GM19025 (cell line): ENCODE data around the gene RHEBL1.

Experiments used
- ATAC-seq: cut with Tn5 transposase; IDR thresholded peaks from one replicate; pipeline ENCODE4 v1.9.1; 2021; ENCODE audit warnings: mild to moderate bottlenecking, low read depth, moderate library complexity; ENCODE audit not compliant: unreplicated experiment

Gene RHEBL1

DNA sequence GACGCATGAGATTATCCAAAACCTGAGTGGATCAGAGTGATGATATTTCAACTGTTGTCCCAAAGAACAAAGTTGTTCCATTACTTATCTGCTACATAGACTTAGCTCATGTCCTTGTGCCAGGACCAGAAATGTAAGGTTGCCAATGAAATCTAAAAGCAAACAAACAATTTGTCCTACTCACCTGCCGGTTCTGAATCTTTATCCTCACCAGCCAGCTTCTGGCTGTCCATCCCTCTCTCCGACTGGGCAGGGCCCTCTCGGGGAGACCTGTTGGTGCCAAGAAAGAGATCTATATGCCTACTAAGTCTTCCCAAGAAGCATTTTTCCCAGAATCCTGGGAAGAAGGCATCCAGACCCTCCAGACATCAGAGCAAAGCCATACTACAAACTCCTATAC, 14.7 kb downstream of the RHEBL1 start:
- ATAC-seq = no peak

DNA sequence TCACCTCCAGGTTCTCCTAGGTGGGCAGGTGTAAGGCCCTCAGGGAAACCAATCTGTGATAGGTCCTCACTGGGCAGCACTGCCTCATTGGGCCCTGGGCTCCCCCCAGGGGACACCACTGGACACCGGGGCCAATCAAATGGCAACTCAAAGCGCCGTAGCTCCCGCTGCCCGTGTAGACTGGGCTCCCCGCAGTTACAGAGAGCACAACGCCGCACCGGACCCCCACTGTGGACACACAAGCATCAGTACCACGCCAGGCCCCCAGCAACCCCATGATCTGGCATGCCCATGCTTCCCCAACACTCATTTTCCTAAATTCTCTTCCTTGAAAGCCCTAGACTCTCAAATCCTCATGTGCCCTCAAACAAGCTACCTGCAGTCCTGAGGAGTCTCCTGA, 15.3 kb downstream of the RHEBL1 start:
- ATAC-seq = no peak

DNA sequence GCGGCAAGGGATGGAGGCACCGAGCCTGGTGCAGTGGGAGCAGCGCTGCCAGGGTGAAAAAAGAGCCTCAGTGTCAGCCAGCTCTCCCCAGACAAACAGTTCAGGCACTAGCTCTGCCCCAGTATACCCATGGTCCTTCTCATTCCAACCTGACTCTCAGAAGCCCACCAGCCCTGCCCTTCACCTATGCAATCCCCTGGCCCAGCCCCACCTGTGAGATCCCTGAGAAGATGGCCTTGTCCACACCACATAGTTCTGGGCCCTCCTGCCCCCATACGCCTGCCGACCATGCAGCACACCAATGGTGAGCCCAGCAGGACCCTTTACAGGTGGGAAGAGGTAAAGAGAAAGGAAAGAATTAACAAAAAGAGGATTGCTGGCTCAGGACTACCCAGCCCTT, 15.7 kb downstream of the RHEBL1 start:
- ATAC-seq = no peak

DNA sequence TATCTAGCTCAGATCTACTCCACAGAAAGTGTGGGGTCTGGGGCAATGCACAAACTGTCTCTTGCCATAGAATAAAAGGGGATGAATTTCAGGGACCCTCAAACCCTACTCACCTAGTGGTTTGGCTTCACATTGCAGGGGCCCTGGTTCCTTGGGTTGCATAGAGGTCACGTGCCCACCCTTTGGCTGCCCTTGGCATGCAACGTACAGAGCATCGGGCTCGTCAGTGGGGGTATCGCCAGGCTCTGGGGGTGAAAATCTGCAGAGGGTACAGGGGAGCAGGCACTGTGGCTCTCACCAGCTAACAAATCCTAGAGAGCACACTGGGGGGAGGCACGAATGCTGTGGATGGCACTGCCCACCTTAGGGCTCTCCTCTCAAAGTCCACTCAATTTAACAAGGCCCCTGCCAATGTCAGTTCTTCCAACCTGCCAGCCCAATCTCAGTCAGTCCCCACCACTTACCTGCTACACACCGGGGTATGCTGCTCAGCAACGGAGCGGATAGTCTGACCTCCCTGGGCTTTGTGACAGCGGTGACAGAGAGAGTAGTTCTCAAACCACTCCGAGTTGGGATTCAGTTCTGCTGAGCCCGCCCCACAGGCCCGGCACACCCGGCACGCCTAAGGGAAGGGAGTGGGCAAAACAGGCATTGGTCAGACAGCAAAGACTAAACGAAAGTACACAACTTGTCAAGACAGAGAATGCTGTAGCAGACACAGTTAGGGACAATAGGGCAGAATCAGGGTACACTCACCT, 17.1 kb downstream of the RHEBL1 start:
- ATAC-seq = no peak

DNA sequence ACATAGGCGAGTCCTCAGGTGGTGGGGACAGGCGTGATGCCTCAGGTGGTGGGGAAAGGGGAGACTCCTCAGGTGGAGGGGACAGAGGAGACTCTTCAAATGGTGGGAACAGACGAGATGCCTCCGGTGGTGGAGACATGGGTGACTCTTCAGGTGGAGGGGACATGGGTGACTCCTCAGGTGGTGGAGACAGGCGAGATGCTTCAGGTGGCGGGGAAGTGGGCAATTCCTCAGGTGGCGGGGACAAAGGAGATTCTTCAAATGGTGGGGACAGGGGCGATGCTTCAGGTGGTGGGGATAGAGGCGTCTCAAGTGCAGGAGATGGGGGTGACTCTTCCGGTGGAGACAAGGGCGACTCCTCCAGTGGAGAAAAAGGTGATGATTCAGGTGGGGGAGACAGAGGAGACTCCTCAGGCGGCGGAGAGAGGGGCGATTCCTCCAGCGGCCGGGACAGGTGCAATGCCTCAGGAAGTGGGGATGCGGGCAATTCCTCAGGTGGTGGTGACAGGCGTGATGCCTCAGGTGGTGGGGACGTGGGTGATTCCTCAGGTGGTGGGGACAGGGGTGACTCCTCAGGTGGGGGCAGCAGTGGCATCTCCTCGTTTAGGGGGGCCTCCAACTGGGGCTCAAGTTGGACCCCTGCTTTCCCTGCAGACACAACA, 17.9 kb downstream of the RHEBL1 start:
- ATAC-seq = no peak

DNA sequence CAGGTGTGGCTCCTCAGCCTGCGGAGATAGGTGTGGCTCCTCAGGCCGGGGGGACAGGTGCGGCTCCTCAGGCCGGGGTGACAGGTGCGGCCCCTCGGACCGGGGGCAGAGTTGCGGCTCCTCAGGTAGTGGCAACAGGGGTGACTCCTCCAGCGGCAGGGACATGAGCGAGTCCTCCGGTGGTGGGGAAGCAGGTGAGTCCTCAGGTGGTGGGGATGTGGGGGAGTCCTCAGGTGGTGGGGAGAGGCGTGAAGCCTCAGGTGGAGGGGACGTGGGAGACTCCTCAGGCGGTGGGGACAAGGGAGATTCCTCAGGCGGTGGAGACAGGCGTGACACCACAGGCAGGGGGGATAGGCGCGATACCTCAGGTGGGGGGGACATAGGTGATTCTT, 18.4 kb downstream of the RHEBL1 start:
- no peak for ATAC-seq

DNA sequence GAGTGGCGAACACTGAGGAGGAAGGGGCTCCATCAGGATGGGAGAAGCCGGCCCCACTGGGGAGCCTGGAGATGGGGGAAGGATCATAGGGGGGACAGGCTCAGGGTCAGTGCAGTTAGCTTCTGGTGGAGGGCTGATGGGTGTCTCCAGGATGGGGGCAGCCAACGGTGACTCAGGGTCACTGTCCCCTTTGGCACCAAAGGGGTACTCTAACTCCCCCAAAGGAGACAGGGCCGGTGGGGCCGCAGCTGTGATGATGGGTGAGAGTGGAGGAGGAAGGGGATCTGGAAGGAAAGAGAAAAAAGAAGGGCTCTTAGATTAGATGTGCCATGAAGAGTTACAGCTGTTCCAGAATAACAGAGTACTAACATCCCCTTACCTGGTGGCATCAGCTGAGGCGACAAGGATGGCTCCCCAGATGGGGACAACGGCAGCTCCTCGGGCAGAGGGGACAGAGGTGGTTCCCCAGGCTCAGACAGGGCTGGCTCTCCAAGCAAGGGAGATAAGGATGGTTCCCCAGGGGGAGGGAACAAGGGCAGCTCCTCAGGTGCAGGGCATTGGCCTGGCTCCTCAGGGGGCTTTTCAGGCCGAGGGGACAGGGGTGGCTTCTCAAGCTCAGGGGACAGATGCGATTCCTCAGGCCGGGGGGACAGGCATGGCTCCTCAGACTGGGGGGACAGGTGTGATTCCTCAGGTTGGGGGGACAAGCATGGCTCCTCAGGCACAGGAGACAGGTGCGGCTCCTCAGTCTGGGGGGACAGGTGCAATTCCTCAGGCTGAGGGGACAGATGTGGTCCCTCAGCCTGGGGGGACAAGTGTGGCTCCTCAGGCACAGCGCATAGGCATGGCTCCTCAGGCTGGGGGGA, 19.0 kb downstream of the RHEBL1 start:
- ATAC-seq = no peak

DNA sequence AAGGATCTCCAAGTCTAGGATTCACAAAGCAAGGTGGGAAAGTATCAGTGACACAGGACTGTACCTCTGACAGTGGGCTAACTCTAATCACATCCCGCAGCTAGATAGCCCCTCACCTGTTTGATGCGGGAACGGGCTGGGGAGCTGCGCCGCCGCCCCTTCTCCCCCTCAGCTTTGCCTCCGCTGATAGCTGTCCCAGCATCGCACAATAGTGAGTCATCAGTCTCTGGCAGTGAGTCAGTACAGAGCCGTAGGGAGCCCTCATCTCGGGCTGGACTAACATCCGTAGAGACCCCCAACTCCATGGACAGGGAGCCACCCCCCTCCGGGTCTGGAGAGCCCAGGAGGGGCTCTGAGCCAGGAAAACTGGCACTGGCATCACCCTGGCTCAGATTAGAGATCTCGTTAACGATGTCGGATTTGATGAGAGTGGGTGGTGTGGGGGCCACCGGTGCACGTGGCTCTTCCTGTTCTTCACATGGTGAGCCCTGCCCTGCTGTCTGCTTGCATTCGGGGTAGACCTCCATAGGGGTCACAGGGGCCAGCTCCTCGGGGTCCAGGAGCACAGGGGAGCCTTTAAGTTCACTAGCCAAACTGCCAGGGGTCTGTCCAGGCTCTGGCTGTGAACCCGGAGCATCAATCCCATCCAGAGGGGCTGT, 20.1 kb downstream of the RHEBL1 start:
- no peak for ATAC-seq

DNA sequence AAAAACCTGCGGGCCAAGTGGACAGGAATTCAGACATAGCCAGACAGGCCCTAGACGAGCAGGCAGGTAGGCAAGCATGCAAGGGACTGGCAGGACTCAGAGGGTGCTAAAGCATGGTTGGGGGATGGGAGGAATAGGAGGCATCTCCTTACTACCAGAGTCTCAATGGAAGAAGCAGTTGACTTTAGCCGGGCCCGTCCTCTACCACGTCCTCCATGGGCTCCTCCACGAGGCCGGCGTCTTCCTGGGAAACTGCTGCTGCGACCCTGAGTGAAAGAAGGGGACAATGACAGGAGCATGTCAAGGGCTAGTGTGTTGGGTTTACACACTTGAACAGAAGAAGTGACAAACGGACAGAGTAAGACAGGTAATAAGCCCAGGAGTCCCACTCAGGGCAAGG, 20.8 kb downstream of the RHEBL1 start:
- no peak for ATAC-seq

DNA sequence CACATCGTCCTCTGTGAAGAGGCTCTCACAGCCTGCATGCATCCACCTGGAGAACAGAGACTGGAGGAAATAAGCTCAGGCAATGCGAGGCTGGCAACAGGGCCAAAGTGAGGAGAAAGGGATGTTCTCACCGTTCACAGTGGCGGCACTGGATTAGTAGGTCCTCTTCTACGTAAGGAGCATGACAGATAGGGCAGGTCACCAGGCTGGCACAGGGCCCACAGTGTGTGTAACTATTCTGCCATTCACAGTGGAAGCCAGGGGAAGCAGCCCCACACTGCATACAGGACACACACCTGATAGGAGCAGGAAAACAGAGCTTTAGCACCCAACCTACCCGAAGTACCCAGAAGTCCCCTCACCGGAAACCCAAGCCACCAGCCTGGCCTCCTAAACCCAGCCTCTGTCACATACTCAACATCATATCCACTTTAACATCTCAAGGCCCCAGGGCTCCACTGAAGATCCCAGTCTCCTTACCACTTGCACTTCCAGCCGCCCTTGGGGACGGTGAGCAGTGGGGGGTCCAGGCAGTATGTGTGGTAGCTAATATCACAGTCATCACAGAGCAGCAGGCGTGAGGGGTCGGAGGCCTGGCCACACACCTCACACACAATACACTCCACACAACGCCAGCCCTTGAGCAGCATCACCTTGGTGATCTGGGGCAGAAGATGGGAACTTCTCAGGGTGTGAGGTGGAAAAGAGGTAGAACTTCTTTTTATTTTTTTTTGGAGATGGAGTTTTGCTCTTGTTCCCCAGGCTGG, 23.5 kb downstream of the RHEBL1 start:
- ATAC-seq = no peak

DNA sequence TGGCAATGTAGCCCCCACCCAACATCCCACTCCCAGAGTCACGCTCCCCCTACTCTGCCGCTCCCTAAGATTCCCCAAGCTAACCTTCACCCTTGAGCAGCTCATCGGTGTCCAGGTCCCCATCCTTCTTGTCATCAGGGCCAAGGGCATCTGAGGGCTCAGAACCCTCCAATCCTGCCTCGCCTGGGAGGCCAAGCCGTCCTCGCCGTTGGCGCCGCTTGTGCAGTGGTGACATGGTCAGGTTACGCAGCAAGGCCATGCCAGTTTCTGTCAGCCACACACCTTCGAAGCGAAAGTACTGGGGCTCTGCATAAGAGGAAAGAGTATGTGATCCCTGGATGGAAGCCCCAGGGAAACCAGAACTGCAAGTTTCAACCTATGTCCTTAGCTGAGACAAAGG, 25.1 kb downstream of the RHEBL1 start:
- no peak for ATAC-seq

DNA sequence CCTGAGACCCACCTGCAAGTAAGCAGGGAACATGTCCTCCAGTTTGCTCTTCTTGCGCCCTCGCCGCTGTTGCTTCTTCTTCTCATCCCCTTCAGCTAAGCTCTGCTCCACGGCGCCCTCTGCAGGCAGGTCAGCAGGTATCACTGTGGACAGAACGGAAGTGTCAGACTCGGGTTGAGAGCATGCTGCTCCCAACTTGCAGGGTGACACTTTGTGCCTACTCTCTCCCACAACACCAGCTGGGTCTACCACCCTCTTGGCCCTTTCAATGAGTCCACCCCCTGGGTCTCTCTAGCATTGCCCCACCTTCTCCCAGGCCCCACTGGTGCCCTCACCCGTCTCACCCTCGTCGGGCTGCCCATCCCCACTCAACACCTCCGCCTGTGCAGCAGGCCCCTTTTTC, 25.9 kb downstream of the RHEBL1 start:
- ATAC-seq = no peak

DNA sequence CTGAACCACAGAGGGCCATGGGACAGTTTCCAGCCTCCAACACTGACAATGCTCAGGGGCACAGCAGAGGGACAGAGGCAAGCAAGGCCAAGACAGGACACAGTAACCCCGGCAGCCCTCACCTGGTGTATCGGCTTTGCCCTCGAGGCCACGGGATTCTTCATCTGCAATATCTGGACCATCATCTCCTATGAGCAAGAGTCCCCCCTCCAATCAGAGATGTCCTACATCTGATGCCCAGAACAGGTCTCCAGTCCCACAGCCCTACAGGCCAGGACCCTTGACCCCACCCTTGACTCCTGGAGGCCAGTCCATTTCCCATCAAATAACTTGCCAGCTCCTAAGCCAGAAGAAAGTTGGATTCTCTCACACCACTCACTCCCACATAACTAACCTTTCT, 26.5 kb downstream of the RHEBL1 start:
- ATAC-seq = no peak

DNA sequence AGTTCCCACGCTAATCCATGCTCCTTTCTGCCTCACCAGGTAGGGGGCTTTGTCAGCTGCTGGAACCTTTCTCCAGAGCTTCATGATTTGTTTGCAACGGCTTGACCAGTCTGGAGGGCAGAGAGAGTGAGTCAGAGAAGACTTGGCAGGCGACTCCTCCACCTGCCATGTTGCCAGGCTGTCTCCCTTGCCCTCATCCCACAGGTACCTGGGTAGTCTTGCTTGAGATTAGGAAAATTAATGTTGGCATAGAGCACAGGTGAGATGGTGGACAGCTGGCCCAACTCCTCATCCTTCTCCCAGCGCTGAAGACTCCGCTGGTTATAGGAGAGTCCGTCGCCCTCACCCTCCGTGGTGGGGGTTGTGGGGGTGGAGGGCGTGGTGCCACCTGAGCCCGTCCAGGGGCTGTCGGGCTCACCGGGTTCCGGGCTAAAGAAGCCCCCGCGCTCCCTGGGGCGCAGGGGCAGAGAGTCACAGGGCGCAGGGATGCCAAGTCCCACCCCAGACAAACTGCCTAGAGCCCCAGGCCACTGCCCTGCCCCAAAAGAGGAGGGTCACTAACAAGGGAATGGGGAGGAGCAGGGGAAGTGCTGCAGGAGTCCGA, 27.8 kb downstream of the RHEBL1 start:
- no peak for ATAC-seq

DNA sequence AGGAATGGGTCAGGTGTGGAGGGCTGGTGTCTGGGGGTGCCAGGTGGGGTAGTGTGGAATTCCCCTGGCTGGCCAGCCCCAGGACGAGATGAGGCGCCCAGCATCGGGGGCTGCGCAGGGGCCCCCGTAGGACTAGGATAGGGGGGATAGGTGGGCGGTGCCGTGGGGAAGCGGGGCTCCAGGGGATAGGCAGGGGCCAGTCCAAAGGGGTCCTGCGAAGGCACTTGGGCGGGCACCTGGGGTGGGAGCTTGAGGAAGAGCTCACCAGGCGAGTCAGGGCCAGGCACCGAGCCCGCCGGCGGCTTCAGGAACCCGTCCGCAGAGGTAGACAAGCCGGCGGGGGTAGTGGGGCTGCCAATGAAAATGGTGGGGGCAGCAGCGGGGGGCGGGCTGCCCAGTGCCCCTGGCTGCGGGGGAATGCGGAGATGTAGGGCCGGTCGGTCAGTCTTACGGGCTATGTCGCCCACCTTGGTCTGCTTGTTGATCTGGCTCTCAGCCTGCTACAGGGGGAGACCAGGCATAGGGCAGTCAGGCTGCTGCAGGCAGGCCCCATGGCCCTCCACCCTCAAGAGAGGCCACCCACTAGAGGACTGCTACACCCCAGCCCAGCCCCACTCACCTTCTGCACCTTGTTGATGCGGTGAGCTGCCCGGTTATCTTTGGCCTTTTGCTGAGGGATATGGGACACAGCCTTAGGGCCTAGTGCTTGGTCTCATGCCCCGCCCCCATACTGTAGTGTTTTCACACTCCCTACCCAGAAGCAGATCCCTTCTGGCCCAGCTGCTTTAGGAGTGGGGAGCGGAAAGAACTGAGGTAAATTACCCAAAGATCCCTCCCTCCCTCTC, 28.5 kb downstream of the RHEBL1 start:
- no peak for ATAC-seq

DNA sequence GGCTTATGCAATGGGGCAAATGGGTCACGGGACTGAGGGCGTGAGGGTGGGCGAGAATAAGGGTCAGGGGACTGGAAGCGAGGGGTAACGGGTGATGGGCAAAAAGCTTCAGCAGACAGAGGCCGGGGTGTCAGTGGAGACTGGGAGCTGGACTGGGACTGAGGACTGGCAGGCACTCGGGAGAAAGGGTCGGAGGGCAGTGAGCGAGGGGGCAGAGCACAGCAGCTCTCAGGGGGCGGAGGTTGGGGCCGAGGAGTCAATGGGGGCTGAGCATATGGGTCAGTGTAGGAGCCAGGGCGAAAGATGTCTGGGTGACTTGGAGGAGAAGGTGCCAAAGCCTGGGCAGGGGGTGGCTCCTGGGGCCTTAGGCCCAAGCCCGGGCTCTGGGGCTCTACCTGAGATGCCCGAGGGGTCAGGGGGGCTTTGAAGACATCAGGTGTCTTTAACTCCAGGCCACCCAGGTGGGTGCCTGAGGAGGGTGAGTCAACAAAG, 29.4 kb downstream of the RHEBL1 start:
- no peak for ATAC-seq

DNA sequence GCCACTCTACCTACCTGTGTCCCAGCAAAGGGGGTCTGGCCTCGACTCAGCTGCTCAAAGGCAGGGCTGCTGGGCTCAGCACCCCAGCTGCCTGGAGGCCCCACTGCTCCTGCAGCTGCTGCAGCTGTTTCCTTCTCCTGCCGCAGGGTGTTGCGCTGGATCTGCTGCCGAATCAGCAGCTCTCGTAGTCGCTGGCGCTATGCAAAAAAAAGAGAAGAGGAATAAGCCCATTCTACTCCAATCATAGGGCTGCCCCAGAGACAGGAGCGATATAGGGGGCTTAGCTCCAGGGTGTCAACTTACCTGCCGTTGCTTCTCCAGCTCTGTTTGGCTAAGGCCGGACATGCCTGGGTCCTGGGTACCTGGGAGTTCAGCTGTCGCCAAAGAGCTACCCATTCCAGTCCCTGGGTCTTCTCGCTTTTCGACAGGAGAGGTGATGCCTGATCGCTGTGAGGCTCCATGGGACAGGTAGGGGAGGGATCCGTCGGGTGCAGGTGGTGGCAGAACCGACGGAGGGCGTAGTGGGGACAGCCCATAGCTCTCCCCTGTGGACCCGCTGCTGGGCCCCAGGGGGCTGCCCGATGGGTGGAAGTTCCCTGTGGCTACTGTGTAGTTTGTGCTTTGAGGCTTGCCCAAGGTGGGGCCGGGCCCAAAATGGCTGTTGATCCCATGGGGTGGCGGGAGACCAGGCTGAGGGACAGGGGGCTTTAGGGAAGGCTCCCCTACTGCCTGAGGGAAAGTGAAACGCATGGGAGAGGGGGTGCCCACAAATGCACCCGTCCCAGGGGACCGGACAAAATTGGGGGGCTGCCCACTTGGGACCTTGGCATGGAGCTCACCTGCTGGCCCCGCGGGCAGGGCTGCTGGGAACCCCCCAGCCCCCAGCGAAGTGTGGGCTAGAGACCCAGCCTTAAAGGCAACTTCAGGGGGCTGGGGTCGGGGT, 30.1 kb downstream of the RHEBL1 start:
- no peak for ATAC-seq
